GM18507 (cell line): ENCODE data around the gene KIZ.
A peak's percentile ranks its signal among the peaks of the same experiment; 100 is the strongest.

ENCODE experiments used
- DNase-seq: peaks from one replicate; pipeline ENCODE4 v3.0.0; 2011; ENCODE audit warnings: low read depth; ENCODE audit not compliant: insufficient read length; ENCODE audit errors: extremely low spot score
- FAIRE-seq: peaks from 2 replicates; lab custom pipeline; 2011; peaks lifted over from hg19 to GRCh38; lab: Jason Lieb, UNC

The KIZ gene

DNA sequence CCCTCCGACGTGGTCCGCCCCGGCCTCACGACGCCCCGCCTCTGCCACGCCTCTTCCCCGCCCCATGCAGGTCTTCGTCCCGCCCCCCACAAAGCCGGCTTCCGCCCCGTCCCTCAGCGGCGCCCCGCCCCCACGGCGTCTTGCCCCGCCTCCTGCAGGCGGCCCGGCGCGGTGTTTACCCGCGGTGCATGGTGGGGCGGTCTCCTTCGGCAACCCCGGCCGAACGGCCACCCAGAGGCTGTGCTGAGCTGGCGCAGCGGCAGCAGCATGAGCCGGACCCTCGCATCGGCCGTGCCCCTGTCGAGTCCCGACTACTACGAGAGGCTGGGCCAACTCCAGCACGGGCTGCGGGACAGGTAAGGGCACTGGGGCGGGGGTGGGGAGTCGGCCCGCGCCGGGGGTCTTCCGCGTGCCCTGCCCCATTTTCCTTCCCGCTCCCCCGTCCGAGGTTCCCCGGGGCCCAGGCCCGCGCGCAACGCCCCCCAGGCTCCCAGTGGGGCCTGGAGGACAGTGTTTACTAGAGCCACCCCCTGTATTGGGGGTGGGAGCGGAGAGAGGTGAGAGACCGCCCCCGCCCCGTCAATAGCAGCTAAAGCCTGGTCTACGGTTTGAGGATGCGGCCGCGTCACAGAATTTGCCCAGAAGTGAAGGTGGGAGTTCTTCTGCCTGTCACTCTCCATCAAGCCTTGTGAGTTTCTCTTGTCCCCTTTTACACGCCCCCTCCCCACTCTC lies at the start of gene KIZ:
KIZ (plus strand) TSS at position 234 of the 732 bp plus-strand sequence; CDS start at position 268, 34 bp downstream.
- FAIRE-seq (peak; percentile 97), DNase-seq (peak; percentile 92)

DNA sequence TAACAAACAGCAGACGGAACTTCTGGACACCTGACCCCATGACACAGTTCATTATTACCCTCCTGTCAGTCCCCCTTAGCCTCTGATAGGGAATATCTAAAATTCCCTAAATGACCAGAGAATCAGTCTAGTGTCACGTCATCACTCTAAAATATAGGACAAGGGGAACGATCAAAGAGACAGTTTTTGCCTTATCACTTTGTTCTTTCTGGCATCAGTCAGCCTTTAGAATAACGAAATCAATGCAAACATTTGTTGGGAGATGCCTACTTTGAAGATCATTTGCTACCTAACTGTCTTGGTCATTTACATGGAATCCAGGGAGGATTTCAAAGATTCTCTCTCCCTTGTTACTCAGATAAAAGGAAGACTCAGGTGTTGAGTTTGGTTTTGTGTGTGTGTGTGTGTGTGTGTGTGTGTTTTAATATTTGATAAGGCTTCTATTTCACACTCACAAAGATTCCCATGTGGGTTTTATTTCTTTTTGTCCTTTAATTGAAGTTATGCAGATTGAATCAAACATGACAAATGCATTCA lies 48.0 kb upstream of the KIZ start:
- no peak for FAIRE-seq
- DNase-seq: no peak

DNA sequence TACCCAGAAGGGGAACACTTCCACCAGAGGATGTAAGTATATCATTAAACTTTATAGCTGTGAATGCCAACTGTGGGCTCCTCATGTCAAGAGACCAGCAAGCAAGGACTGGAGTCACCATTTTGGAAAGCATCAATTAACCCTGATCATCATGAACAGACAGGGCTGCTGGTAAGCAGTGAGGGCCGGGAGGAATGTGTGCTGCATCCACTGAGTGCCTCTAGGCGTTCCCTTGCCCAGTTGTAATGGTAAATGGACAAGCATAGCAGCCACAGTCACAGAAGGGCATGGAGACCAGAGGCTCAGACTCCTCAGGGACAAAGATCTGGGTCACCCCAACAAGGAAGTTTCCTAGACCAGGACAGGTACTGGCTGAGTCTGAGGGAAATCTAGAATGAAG lies 43.3 kb upstream of the KIZ start:
- DNase-seq: no peak
- FAIRE-seq: no peak

DNA sequence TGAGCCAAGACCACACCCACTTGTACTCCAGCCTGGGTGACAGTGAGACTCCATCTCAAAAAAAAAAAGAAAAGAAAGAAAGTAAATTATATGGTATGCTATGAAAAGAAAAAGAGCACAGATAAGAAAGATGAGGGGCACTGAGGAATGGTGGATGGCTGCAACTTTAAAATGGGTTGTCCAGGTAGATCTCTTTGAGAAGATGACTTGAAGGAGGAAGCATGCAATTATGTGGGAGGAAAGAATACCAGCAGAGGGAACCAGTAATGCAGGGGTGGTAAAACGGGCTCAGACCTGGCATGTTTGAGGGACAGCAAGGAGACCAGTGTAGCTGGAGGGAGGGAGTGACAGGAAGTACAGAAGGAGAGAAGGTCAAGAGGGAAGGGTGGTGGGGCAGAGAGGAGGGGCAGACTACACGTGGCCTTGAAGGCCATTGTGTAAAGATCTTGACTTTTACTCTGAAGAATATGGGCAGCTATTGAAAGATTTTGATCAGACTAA lies 42.0 kb upstream of the KIZ start:
- FAIRE-seq (no peak), DNase-seq (no peak)

- DNase-seq: no peak
- FAIRE-seq: no peak
Measured at GRCh38 chr20:21087862-21088540, 37.9 kb upstream of the KIZ start.

DNA sequence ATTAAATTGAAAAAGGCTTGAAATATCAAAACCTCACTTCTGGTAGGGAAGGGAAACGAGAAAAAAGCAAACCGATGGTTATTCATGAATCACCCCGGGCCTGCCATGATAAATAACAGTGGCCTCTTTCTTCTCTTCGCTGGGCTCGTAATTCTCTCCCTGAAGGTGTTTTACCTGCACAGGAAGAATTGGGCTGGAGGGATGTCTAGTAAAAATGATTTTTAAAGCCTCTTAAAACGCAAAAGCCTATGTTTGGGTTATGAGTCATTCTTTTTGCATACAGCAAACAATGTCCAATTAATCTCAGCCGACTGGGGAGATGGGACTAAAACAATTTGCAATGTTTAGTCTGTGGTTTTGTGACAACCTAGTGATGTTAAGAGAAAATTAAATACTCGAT lies 36.5 kb upstream of the KIZ start:
- no peak for DNase-seq
- no peak for FAIRE-seq

- no peak for FAIRE-seq
- no peak for DNase-seq
Measured at GRCh38 chr20:21090111-21090618, 35.7 kb upstream of the KIZ start.

GRCh38 chr20:21090721-21091120 lies 35.2 kb upstream of the KIZ start:
- FAIRE-seq (no peak), DNase-seq (no peak)

- DNase-seq (no peak), FAIRE-seq (no peak)
Measured at GRCh38 chr20:21092806-21093205, 33.1 kb upstream of the KIZ start.

DNA sequence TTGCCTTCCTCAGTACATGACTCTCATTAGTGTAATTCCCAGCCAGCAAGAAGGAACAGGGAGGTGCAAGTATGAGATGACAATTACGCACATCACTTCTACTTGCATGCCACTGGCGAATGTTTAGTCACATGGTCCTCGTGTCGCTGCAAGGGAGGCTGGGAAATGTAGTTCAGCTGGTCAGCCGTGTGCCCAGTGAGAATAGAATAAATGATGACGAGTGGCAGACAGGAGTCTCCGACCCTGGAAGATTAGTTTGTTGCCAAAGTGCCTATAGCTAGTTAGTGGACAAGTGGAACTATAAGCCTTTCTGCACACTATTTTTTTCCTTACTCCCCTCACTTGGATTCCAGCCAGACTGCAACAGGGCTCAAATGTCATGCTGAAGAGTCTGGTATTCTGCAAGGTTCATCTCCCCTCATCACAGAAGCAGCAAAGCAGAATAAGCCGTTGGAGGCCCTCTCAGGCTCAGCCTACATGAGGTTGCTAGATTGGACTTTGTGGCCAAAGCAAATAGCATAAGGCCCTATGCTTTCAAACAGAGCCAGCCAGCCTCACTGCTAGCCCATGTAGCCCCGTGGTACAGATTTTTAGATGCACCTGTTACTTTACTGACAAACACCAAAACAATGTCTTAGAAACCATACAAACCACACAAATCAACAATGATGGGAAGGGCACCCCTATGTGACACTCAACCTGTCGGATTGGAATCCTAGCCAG lies 29.4 kb upstream of the KIZ start:
- DNase-seq (no peak), FAIRE-seq (peak; percentile 89)

DNA sequence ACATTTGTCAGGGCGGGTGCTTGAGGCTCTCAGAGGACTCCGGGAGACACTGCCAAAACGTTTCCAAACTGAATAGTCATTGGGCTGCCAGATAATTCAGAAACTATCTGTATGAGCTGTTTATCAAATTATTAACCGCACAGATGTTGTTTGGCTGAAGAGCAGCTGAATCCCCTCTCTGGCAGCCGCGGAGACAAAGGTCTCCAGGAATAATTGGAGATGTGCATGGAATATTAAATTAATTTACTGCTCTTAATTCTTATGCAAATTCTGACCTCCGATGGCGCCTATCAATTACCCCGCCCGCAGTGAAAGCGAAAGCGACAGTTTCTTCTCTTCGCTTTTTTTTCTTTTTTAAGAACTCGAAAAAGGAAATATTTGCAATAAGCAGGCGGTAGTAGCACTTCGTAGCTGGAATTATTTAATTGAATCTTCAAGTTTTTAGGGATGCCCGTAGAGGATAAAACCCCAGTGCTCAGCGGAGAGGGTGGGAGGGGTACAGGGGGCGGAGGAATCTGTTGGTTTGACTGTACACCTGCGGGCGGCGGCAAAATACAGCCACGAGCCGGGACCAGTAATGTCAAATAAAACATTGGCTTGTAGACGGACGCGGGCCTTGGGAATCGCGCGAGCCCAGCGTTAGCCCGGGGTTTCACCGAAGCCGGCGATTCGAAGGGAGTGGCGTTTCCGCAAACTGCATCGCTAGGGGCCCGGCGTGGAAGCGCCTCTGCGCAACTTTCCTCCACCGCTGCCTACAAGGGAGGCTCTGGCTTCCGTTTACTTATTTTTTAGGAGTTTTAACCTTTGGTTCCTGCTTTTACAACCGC lies 25.9 kb upstream of the KIZ start:
- DNase-seq (no peak), FAIRE-seq (peak; percentile 69)

- DNase-seq (no peak), FAIRE-seq (peak; percentile 21)
Measured at GRCh38 chr20:21100578-21101452, 25.1 kb upstream of the KIZ start.

DNA sequence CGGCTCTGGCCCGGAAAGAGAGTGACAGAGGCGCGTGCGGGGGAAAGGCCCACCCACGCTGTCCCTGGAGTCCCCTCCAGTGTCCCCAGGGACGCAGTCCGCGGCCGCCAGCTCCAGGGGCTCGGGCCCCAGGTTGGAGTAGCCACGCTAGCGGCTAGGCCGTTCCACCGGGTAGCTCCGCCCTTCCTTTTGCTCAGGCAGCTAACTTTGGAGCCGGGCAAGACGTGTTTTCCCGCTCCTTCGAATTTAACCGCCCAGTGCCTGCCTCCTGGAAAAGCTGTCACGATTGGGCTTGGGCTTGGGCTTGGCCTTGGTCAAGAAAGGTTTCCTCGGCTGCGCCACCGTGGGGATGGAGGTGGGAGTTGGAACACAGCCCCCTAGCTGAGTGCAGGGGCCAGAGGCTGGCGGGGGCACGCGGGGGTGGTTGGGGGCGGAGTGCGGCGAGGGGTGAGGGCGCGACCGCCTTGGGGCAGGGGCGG lies 24.4 kb upstream of the KIZ start:
- DNase-seq: no peak

DNA sequence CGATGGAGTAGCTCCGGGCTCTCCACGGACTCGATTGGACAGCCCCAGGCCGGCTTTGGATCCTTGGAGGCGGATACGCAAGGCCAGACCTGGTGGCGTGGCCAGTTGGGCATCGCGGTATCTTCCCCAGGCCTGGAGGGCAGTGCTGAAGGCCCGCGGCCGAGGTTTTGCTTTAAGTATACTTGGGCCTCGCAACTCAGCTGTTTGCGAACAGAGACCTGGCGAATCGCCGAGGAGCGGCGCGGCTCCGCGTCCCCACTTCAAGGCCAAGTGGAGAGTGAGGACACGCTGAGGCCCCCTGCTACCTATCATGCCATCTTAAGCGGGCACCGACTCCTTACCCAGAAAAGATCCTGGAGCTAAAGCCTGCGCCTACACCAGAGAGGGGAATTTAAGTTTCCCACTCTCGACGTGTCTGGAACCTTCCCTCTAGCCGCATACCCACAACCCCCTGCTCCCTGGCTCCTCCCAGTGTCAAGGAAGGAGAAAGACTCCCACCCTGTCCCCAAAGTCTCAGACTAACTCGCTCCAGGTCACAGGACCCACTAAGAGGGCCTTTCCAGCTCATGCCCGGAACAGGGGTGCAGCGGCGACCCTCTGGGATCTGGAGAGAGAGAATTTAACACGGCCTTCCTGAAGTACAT lies 23.8 kb upstream of the KIZ start:
- no peak for FAIRE-seq

More for the DNA sequence above, 24.4 kb upstream of the KIZ start:
- no peak for FAIRE-seq

DNA sequence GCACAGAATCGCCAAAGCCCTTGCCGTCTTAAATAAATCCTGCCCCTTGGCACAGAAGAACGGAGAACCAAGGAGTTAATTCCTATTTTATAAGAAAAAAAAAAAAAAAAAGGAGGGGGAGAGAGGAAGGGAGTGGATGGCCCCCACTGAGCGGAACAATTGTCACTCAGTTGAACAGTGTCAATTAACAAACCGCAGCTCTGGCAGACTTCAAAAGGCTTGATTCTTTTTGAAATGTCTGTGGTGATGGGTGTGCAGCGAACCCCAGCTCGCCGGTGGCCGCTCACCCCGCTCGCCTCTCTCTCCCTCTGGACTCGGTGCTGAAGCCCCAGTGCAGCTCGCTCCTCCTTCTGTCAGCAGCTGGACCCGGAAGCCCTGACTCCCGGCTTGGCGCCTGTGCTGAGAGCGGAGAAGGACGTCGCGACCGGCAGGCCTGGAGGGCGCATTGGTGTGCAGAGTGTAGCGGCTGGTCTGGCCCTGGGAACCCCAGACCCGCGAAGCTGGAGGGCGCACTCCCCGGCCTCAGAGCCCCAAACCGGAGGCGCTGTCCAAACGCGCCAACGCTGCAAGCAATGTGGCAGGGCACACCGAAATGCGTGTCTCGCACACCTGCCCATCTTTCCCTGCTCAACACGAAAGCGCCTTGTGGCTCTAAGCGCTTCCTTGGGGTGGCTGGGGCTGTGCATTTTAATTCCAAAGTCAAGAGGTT lies 23.1 kb upstream of the KIZ start:
- DNase-seq (no peak), FAIRE-seq (no peak)

More for the DNA sequence above, 23.8 kb upstream of the KIZ start:
- DNase-seq: no peak

- DNase-seq: no peak
Measured at GRCh38 chr20:21103582-21104465, 22.1 kb upstream of the KIZ start.

More at GRCh38 chr20:21103582-21104465, 22.1 kb upstream of the KIZ start:
- FAIRE-seq: no peak
